ENCODE measurements around the gene APP.
"Not testable (repeated sequence)": the region's sequence is repeated elsewhere in the genome, so short reads cannot be mapped to it uniquely, and the experiment has no call there.

APP gene

DNA sequence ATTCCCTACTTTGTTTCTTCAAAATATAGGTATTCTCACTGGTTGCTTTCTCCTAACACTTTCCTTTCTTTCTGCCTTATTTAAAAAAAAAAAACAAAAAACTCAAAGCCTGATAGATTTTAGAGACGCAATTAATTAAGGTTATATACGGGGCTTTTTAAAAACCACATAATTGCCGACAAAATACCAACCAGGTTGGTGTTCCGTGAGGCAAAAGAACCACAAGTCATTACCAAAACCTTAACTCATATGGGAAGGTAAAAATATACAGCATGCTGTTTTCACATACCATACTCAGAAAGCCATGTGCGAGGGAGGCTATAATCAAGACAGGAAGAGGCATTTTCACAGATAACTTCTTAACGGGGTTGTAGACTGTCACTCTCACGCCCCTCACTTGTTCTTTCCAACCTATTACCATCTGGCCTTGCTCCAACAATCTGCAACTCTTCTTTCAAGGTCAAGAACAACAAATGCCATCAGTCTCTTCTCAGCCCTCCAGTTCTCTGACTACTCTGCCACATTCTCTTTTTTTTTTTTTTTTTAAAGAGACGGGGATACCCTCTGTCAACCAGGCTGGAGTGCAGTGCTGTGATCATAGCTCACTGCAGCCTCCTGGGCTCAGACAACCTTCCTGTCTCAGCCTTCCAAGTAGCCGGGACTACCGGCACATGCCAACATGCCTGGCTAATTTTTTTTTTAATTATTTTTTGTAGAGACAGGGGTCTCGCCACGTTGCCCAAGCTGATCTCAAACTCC, 102.6 kb downstream of the APP start:
- no peak for DNase-seq (ENCODE audit: low read depth in 3 of 3)

DNA sequence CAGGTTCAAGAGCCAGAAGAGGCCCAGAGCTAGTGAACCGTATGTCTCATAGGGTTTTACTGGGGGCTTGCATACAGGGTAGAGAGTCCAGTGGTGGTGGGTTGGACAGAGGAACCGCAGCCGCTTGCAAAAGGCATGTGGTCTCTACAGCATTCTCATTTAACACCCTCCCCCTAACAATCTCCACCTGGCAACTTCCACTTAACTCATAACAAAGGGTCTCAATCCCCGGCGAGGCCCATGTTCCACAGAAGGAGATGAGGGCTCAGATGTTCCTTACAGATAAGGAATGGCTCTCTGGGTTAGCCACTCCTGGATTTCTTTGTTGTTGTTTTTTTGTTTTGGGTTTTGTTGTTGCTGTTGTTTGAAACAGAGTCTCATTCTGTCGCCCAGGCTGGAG, 106.1 kb downstream of the APP start:
- no peak for DNase-seq (ENCODE audit: low read depth in 3 of 3)

DNA sequence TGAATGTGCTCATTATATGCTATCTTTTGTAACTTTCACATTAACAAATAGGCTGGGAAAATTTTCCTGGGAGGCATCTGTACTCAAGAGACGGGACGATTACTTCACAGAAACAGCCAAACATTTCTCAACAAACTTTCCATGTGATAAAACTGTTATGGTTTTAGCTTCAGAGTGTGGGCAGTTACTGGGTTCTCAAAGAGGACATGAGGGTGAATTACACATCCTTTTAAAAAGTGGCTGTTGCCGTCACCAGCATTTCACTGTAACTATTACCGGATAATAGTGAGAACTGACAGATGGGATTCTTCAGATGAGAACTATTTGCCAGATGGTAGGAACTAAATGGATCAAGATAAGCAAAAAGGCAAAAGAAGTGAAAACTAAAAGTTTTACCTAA, 109.1 kb downstream of the APP start:
- no peak for DNase-seq (ENCODE audit: low read depth in 3 of 3)

DNA sequence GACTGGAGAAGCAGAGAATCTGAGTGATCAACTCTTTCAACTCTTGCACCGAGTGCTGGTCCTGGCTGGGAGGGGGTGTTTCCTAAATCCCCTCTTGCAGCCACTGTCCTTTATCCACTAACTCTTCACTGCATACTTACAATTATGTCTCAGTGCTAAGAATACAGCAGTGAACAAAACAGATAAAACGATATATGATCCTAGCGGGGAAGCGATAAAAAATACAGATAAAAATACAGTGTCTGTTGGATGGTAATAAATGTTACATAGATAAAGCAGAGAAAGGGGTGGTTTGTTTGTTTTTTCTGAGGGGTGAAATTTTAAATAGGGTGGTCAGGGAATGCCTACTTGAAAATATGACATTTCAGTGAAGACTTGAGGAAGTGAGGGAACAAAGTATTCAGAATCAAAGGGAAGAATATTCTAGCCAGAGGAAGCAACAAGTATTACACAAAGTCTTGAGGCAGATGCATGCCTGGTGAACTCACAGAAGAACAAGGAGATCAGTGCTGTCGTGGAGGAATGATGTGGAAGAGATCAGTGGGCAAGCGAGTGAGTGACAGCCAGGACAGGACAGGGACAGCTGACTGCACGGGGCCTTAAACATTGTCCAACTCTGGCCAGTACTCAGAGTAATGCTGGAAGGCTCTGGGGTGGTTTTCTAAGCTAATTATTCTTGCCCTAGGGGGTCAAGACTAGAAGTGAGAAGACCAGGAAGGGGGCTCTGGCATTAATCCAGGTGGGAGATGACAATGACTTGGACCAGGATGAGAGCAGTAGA, 110.0 kb downstream of the APP start:
- DNase-seq (ENCODE audit: low read depth in 3 of 3): no peak

DNA sequence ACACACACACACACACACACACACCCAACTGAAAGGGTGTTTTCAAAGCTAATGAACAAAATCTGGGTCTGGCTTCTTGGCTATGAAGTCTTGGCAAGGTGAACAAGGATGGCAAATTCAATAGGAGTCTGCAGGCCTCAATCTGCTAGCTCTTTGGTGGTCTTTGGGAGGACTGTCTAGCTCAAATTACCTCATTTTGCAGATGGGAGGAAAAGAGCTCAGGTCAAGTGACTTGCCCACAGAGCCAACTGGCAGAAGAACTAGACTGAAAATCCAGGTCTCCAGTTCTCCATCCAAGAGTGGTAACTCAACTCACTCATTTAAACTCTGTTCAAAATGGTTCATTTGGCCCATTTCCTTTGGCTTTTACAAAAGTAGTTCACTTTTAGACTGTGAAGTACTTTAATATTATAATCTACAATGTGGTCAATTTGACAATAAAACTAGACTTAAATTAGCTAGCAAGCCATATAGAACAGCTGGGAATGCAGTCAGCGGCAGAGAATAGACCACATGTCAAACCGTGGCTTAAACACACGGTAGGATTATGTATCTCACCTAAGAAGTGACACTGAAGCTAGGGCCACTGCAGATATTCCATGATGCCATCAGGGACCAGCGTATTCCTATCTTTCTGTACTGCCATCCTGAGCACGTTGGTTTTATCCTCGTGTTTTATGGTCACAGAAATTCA, 112.9 kb downstream of the APP start:
- DNase-seq (ENCODE audit: low read depth in 3 of 3): no peak

DNA sequence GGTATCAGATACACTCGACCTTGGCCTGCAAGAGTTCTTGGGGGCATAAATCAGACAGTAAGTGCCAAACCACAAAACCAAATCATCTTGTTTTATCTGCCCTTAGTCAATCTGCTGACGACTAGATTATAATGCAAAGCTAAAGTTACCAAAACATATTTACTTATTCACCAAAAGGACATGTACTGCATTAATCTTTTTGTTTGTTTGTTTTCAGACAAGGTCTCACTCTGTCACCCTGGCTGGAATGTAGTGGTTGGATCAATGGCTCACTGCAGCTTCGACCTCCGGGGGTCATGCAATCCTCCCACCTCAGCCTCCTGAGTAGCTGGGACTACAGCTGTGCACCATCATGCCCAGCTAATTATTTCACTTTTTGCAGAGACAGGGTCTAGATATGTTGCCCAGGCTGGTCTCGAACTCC, 114.7 kb downstream of the APP start:
- DNase-seq (ENCODE audit: low read depth in 3 of 3): no peak

DNA sequence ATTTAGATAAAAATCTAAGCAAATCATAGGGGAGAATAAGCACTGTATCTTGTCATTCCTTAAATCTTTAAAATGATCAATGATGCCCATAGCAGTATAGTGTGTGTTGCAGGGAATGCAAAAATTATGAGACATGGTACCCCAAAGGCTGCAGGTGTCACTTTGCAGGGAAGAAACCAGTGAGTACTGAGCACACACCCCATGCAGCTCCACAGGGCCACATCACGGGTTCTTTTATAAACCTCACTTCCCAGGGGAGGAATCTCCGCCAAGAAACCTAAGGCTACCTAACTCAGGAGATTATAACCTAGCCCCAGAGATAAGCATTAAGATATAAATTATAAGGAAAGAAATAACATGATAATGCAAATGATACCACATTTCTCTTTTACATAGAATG, 115.6 kb downstream of the APP start:
- DNase-seq (ENCODE audit: low read depth in 3 of 3): no peak

DNA sequence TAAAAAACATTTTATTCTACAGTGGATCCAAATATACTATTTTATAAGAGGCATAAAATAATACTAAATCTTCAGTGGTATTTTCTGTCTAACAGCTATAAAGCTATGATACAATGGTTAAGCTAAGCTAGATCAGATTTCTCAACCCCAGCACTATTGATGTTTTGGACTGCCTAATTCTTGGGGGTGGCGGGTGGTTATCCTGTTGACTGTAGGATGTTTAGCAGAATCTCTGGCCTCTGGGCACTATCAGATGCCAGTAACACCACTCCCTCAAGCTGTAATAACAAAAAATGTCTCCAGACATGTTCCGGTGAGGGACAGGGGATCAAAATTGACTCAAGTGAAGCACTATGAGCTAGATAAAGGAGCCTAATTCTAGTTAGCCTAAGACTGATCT, 118.5 kb downstream of the APP start:
- DNase-seq (ENCODE audit: low read depth in 3 of 3): no peak

GRCh38 chr21:26050857-26051256, 119.7 kb downstream of the APP start:
- DNase-seq (ENCODE audit: low read depth in 3 of 3): no peak

GRCh38 chr21:26049803-26050202, 120.8 kb downstream of the APP start:
- DNase-seq (ENCODE audit: low read depth in 3 of 3): no peak

DNA sequence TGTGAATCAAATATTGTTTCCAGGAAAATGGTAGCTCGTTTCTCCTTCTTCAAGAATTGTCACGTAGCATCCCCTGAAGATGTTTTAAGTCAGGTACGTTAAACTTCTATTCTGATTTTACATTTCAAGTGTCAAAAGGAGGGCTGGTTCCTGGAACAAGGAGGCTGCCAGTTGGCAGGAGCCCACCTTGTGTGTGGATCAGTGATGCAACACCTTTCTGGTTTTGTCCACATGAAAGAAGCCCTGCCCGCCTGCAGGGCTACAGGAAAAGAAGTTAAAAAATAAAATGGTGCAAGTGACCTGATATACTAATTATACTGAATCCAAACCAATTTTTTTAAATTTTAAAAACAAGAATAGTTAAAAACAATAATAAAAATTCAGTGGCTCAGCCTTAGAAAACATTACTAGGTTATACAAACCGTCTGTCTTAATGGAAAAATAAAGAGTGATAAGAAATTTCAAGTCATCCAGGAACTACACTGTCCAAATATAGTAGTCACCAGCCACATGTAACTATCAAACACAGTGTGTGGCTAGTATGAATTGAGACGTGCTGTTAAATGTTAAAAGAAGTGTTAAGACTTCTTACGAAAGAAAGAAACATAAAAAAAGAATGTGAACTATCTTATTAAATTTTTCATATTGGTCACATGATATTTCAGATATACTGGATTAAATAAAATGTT, 123.1 kb downstream of the APP start:
- no peak for DNase-seq (ENCODE audit: low read depth in 3 of 3)

DNA sequence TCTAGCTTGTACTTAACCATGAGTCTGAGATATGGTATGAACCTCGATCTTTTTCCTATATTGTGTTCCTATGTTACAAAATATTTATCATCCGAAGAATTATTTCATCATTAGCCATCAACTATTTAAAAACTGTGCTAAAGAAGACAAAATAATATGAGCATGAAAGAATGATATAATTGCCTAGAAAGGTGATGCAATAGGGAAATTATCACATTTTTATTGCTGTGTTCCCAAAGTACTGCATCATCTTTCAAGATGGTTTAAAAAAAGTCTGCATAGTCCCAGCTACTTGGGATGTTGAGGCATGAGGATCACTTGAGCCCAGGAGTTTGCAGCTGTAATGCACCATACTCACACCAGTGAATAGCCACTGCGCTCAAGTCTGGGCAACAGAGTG, 126.7 kb downstream of the APP start:
- DNase-seq (ENCODE audit: low read depth in 3 of 3): no peak

DNA sequence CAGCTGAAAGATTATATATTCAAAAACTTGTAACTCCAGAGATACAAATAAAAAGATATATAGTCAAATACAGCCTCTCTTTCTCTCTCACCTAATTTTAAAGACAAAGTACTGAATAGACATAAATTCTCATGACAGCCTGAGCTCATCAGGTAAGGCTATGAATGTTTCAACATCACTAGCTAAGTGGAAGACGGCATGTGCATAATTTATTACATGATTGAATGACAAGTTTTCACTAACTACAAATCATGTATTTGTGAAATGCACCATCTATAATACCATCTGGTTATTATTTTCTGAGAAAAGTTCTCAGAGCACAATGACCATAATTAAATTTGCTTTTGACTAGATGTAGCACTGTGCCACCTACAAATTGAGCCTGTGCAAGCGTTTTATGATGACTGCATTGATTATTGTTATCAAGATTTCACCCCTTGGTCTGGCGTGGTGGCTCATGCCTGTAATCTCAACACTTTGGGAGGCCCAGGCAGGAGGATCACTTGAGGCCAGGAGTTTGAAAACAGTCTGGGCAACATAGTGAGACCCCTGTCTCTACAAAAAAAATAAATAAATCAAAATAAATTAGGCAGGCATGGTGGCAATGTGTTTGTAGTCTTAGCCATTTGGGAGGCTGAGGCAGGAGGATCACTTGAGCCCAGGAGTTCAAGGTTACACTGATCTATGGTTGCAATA, 128.2 kb downstream of the APP start:
- no peak for DNase-seq (ENCODE audit: low read depth in 3 of 3)

- no peak for DNase-seq (ENCODE audit: low read depth in 3 of 3)
These were observed 129.0 kb downstream of the APP start for GRCh38 chr21:26041431-26042180.

DNA sequence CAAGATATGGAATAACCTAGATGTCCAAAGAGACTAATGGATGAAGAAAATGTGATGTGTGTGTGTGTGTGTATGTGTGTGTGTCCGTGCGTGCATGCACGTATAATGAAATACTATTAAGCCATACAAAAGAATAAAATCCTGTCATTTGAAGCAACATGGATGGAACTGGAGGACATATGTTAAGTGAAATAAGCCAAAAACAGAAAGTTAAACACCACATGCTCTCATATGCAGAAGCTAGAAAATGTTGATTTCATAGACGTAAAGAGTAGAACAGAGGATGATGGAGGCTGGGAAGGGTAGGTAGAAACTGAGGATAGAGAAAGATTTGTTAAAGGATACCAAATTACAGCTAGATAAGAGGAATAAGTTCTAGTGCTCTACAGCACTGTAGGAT, 133.7 kb downstream of the APP start:
- no peak for DNase-seq (ENCODE audit: low read depth in 3 of 3)

DNA sequence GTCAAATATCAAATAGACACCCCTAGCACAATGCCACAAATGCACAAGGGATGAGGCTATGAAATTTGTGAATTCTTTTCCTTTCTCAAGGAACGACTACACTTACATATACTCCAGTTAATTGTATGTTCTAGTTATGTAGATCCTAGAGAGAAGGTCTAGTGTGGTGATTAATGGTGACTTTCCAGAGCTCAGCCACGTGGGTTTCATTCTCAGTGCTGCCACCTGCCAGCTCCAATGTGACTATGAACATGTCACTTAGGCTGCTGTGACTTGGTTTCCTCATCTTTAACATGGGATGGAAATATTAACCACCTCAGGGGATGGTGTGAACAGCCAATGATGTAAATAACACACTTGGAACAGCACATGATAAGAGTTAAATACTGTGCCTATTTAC, 138.3 kb downstream of the APP start:
- DNase-seq (ENCODE audit: low read depth in 3 of 3): no peak

- DNase-seq (ENCODE audit: low read depth in 3 of 3): no peak
These were observed 142.4 kb downstream of the APP start for GRCh38 chr21:26028183-26028582.

GRCh38 chr21:26027696-26028095, 142.9 kb downstream of the APP start:
- no peak for DNase-seq (ENCODE audit: low read depth in 3 of 3)

DNA sequence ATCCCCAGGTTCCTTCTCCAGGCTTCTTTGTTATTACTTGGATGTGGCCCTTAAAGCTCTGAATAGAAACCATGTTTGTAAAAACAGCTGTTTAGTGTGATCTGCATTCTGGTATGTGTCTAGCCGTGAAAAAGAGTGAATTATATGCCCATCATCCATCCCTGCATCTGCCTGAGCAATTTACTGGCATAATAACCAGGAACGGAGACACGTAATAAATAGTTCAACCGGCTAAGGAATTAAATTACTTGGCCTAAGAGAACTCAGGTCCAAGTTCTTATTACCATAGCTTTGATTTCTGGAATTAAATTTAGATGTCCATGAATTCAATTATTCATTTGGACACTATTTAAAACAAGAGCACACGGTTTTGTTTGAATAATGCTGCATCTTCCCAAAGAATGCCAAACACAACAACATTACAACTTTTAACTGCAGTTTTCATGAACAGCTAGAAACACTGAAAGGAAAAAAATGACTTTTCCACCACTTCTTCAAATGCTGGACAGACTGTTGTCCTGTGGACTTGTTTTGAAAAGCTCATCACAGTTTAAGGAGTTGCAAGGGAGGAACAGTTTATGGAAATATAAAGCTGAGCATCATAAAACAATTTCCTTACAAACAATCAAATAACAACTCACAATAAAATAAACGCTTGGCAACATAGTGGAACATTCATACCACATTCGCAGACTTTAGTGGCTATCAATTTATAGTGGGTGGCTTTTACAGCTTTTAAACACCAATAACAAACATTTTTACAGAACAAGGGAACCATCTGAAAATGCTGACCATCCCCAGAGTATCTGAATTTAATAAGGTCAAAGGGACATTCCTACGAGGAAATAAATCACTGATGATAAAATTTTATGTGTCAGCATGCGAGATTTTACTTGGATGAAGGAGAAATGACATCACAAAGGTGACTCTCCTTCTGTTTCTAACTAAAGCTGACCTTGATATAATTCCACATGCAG, 144.7 kb downstream of the APP start:
- DNase-seq (ENCODE audit: low read depth in 3 of 3): no peak

- not testable (repeated sequence) for DNase-seq (ENCODE audit: low read depth in 3 of 3)
These were observed 147.2 kb downstream of the APP start for GRCh38 chr21:26023406-26023805.
